ENCODE measurements around the gene GNAS.
"Not testable (repeated sequence)": the region's sequence is repeated elsewhere in the genome, so short reads cannot be mapped to it uniquely, and the experiment has no call there.

GRCh38 chr20:58820515-58820914 lies 32.0 kb upstream of the GNAS start:
- TF ChIP-seq EP300 (IDR thresholded peaks at IDR 0.05); POLR2A (IDR thresholded peaks at IDR 0.05; ENCODE audit: low read depth); POLR2AphosphoS5 (IDR thresholded peaks at IDR 0.05): not testable (repeated sequence)
